HepG2 (cell line): ENCODE data around the gene MARF1. TPM values are rescaled to one million over a fixed set of nuclear protein-coding genes. Genes with fewer than 3 reads are reported as not detected.

Source experiments
- CREM ChIP-seq, 2 experiments: sonication (generic) in 1 of 2; formaldehyde crosslinking in 1 of 2; IDR thresholded peaks; 2 replicates each; pipeline versions ENCODE4 v1.4.0 to v1.6.1; 2016 to 2020; ENCODE audit warnings: antibody characterized with exemption in 1 of 2, mild to moderate bottlenecking in 1 of 2, missing genetic modification reagents in 1 of 2
- EP300 ChIP-seq, 3 experiments: sonication (generic) in 1 of 3; formaldehyde crosslinking in 1 of 3; IDR thresholded peaks; 2 replicates each; pipeline versions ENCODE4 v1.5.1 to v1.6.1; 2011 to 2020; ENCODE audit warnings: low read depth in 2 of 3, low read length in 2 of 3, borderline replicate concordance in 1 of 3, improper control_type of control experiment in 1 of 3, mild to moderate bottlenecking in 1 of 3, missing genetic modification reagents in 1 of 3, moderate library complexity in 1 of 3
- HCFC1 ChIP-seq: fragments of 150-350 bp; IDR thresholded peaks from 2 replicates; pipeline ENCODE4 v1.6.1; 2014; ENCODE audit warnings: low read depth, low read length
- HMG20B ChIP-seq: conservative IDR thresholded peaks from 2 replicates; pipeline ENCODE4 v1.6.1; 2016; ENCODE audit warnings: missing genetic modification reagents, missing compliant biosample characterization
- HOXD1 ChIP-seq: sonication (generic); formaldehyde crosslinking; IDR thresholded peaks from 2 replicates; pipeline ENCODE4 v1.5.0; 2020; ENCODE audit warnings: missing genetic modification reagents
- MBD4 ChIP-seq: IDR thresholded peaks from 2 replicates; pipeline ENCODE4 v1.6.1; 2012; ENCODE audit warnings: low read length, inconsistent platforms, borderline replicate concordance
- NFE2L2 ChIP-seq: fragments of 150-350 bp; IDR thresholded peaks from 2 replicates; pipeline ENCODE4 v1.6.1; 2014; ENCODE audit warnings: low read length
- REXO4 ChIP-seq: sonication (generic); formaldehyde crosslinking; IDR thresholded peaks from 2 replicates; pipeline ENCODE4 v1.8.0; 2022; ENCODE audit warnings: missing genetic modification reagents, mild to moderate bottlenecking, borderline replicate concordance
- RFX3 ChIP-seq: IDR thresholded peaks from 2 replicates; pipeline ENCODE4 v1.6.1; 2016; ENCODE audit warnings: missing biosample characterization, missing genetic modification reagents
- SIN3B ChIP-seq: fragments of 150-350 bp; IDR thresholded peaks from 2 replicates; pipeline ENCODE4 v1.6.1; 2014; ENCODE audit warnings: low read length
- SYNCRIP ChIP-seq: fragments of 200-400 bp; formaldehyde crosslinking; IDR thresholded peaks from 2 replicates; pipeline ENCODE4 v1.6.1; 2018; ENCODE audit warnings: mild to moderate bottlenecking, low read depth, low read length; ENCODE audit not compliant: insufficient read depth
- ZMYM4 ChIP-seq: sonication (generic); formaldehyde crosslinking; IDR thresholded peaks from 2 replicates; pipeline ENCODE4 v1.8.1; 2023; ENCODE audit warnings: mild to moderate bottlenecking, missing genetic modification reagents
- ZNF12 ChIP-seq: sonication (generic); formaldehyde crosslinking; IDR thresholded peaks from 2 replicates; pipeline ENCODE4 v1.5.0; 2020; ENCODE audit warnings: missing genetic modification reagents
- ZNF430 ChIP-seq: sonication (generic); formaldehyde crosslinking; IDR thresholded peaks from 2 replicates; pipeline ENCODE4 v1.9.0; 2021; ENCODE audit warnings: mild to moderate bottlenecking, missing genetic modification reagents
- ZNF746 ChIP-seq: sonication (generic); formaldehyde crosslinking; IDR thresholded peaks from 2 replicates; pipeline ENCODE4 v1.8.0; 2022; ENCODE audit warnings: mild to moderate bottlenecking, missing genetic modification reagents
- polyA plus RNA-seq, 8 experiments: library from polyadenylated mRNA; depleted of rRNA in 3 of 8; stranded (reverse) in 7 of 8; unstranded in 1 of 8; fragments of >200 nt; fragmentation: Illumina TruSeq in 4 of 8; extraction: Trizol in 4 of 8; gene quantifications; 2 replicates each; pipeline versions ENCODE4 v1.2.1 to v1.2.3, GENCODE V29; 2011 to 2016; ENCODE audit warnings: low read depth in 4 of 8, missing spikeins in 1 of 8, mixed read lengths in 1 of 8; ENCODE audit not compliant: insufficient read depth in 1 of 8
- total RNA-seq, 5 experiments: library from RNA; depleted of rRNA; stranded (reverse); fragments of >200 nt; fragmentation: Illumina TruSeq; extraction: Trizol; gene quantifications; 2 replicates each; pipeline ENCODE4 v1.2.3, GENCODE V29; 2016; ENCODE audit warnings: low read depth in 1 of 5
- TF ChIP-seq, protein P1 (sequence below): fragments of 450-650 bp; IDR thresholded peaks from 2 replicates; pipeline ENCODE4 v1.6.1; 2017
- TF ChIP-seq, protein P2 (sequence below): sonication (generic); formaldehyde crosslinking; IDR thresholded peaks from 2 replicates; pipeline ENCODE4 v1.8.1; 2023; ENCODE audit warnings: missing genetic modification reagents, inconsistent platforms, borderline replicate concordance
- TF ChIP-seq, protein P3 (sequence below): sonication (generic); formaldehyde crosslinking; IDR thresholded peaks from 2 replicates; pipeline ENCODE4 v1.5.1; 2020; ENCODE audit warnings: mild to moderate bottlenecking, missing genetic modification reagents, moderate library complexity
- TF ChIP-seq, protein P4 (sequence below): sonication (generic); formaldehyde crosslinking; IDR thresholded peaks from 2 replicates; pipeline ENCODE4 v1.5.1; 2020; ENCODE audit warnings: mild to moderate bottlenecking, moderate library complexity, missing genetic modification reagents

The MARF1 gene
- total and polyA plus RNA-seq, 2 of the 13 experiments (the other 11 are each of a cell fraction or from before 2014, with no cell fraction given) = 8.7 to 20.7 TPM

DNA sequence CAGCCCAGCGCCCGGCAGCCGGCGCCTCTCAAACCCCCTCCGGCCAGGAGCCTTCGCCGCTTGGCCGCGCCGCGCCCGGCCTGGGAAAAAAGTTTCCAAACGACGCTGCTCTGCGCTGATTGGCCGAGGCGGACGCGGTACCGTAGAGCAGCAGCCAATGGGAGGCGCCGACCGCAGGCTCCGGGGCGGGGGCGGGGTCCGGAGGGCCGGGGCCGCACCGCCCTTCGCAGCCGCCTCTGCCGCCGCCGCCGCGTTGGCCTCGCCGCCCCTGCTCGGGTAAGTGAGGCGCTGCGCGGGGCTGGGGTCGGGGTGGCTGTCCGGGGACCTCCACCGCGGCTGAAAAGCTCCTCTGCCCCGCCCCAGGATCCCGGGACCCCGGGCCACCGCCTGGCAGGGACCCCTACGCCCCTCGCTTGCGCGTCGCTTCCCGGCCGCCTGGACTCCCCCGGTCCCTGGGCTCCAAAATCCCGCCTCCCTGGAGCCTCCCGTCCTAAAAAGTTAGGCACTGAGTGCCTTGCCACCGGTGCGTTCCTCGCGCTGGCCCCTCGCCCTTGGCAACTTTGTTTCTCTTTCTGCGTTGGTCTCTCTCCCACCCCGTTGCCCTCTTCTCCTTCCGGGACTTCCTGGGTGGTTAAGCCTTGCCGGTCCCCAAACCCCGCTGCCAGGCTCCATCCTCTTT lies 7.2 kb upstream of the MARF1 start, which contains the start of gene NDE1 (continued):
- TF ChIP-seq, protein P1, sequence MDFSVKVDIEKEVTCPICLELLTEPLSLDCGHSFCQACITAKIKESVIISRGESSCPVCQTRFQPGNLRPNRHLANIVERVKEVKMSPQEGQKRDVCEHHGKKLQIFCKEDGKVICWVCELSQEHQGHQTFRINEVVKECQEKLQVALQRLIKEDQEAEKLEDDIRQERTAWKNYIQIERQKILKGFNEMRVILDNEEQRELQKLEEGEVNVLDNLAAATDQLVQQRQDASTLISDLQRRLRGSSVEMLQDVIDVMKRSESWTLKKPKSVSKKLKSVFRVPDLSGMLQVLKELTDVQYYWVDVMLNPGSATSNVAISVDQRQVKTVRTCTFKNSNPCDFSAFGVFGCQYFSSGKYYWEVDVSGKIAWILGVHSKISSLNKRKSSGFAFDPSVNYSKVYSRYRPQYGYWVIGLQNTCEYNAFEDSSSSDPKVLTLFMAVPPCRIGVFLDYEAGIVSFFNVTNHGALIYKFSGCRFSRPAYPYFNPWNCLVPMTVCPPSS = no peak
- TF ChIP-seq, protein P2, sequence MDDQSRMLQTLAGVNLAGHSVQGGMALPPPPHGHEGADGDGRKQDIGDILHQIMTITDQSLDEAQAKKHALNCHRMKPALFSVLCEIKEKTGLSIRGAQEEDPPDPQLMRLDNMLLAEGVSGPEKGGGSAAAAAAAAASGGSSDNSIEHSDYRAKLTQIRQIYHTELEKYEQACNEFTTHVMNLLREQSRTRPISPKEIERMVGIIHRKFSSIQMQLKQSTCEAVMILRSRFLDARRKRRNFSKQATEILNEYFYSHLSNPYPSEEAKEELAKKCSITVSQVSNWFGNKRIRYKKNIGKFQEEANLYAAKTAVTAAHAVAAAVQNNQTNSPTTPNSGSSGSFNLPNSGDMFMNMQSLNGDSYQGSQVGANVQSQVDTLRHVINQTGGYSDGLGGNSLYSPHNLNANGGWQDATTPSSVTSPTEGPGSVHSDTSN (CRISPR knock-in tag) = 0 out of 2 replicates have a peak, but pooled peaks have one; percentile 53
- TF ChIP-seq HMG20B (CRISPR knock-in tag) (no peak), ZMYM4 (CRISPR knock-in tag) (peak; percentile 84), CREM (IDR thresholded peaks at IDR 0.05) (no peak), CREM (CRISPR knock-in tag; IDR thresholded peaks at IDR 0.05) (no peak), HCFC1 (no peak), HOXD1 (CRISPR knock-in tag) (peak; percentile 53; the same call in 1 of the 2 replicates), SIN3B (0 out of 2 replicates have a peak, but pooled peaks have one; percentile 44), RFX3 (no peak), MBD4 (no peak), EP300 (IDR thresholded peaks at IDR 0.05; ENCODE audit: low read depth in 2 of 2, low read length in 2 of 2) (no peak), EP300 (CRISPR knock-in tag; IDR thresholded peaks at IDR 0.05; ENCODE audit: borderline replicate concordance) (no peak), ZNF430 (CRISPR knock-in tag) (peak; percentile 75; the same call in 1 of the 2 replicates), ZNF746 (CRISPR knock-in tag) (no peak), REXO4 (CRISPR knock-in tag) (no peak; the same call in 1 of the 2 replicates), NFE2L2 (no peak), SYNCRIP (no peak), ZNF12 (CRISPR knock-in tag) (no peak)
- TF ChIP-seq, protein P3, sequence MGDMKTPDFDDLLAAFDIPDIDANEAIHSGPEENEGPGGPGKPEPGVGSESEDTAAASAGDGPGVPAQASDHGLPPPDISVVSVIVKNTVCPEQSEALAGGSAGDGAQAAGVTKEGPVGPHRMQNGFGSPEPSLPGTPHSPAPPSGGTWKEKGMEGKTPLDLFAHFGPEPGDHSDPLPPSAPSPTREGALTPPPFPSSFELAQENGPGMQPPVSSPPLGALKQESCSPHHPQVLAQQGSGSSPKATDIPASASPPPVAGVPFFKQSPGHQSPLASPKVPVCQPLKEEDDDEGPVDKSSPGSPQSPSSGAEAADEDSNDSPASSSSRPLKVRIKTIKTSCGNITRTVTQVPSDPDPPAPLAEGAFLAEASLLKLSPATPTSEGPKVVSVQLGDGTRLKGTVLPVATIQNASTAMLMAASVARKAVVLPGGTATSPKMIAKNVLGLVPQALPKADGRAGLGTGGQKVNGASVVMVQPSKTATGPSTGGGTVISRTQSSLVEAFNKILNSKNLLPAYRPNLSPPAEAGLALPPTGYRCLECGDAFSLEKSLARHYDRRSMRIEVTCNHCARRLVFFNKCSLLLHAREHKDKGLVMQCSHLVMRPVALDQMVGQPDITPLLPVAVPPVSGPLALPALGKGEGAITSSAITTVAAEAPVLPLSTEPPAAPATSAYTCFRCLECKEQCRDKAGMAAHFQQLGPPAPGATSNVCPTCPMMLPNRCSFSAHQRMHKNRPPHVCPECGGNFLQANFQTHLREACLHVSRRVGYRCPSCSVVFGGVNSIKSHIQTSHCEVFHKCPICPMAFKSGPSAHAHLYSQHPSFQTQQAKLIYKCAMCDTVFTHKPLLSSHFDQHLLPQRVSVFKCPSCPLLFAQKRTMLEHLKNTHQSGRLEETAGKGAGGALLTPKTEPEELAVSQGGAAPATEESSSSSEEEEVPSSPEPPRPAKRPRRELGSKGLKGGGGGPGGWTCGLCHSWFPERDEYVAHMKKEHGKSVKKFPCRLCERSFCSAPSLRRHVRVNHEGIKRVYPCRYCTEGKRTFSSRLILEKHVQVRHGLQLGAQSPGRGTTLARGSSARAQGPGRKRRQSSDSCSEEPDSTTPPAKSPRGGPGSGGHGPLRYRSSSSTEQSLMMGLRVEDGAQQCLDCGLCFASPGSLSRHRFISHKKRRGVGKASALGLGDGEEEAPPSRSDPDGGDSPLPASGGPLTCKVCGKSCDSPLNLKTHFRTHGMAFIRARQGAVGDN (CRISPR knock-in tag) = peak; percentile 94
- TF ChIP-seq, protein P4, sequence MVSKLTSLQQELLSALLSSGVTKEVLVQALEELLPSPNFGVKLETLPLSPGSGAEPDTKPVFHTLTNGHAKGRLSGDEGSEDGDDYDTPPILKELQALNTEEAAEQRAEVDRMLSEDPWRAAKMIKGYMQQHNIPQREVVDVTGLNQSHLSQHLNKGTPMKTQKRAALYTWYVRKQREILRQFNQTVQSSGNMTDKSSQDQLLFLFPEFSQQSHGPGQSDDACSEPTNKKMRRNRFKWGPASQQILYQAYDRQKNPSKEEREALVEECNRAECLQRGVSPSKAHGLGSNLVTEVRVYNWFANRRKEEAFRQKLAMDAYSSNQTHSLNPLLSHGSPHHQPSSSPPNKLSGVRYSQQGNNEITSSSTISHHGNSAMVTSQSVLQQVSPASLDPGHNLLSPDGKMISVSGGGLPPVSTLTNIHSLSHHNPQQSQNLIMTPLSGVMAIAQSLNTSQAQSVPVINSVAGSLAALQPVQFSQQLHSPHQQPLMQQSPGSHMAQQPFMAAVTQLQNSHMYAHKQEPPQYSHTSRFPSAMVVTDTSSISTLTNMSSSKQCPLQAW (CRISPR knock-in tag) = no peak; the same call in 1 of the 2 replicates
